Measurements from ENCODE around the gene DPEP1.

The DPEP1 gene

DNA sequence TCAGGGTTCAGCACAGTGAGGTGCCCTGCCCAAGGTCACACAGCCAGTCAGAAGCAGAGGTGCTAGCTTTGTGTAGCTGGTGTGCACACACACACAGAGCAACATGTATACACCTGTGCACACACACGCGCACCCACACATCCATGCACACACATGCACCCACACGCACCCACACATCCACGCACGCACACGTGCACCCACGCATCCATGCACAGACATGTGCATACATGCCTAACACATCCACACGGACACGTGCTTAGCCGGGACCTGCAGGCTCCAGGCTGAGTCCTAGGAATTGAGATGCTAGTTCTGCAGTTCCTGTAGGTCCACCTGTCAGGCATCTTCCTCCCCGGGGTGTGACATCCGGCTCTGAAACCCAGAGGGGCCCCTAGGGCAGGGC lies 13.0 kb upstream of the DPEP1 start:
- Histone ChIP-seq H3K4me3 (ENCODE audit: low read length) (no peak overlapping the region), H4K20me1 (ENCODE audit: control insufficient read depth, insufficient read depth, low read depth, low read length) (no peaks in the 10 kb centered on the region), H3K27ac (ENCODE audit: low read depth, low read length) (no peak overlapping the region), H3K4me2 (ENCODE audit: low read length) (no peak overlapping the region), H3F3A (ENCODE audit: control insufficient read depth, insufficient read depth) (no peaks in the 10 kb centered on the region), H3K9me3 (ENCODE audit: control insufficient read depth, insufficient read depth, low read length) (no peaks in the 10 kb centered on the region), H3K4me1 (ENCODE audit: control insufficient read depth, low read length) (no peaks in the 10 kb centered on the region), H3K79me2 (ENCODE audit: control insufficient read depth, low read length) (no peaks in the 10 kb centered on the region), H3K9me2 (replicated peaks; ENCODE audit: control insufficient read depth, low read length) (no peaks in the 10 kb centered on the region), H3K36me3 (ENCODE audit: control insufficient read depth, low read length) (no peaks in the 10 kb centered on the region), H3K27me3 (ENCODE audit: control insufficient read depth, low read length) (peaks cover 3% of the 10 kb centered on the region; the same call in 1 of the 2 replicates)
- TF ChIP-seq, protein P1, sequence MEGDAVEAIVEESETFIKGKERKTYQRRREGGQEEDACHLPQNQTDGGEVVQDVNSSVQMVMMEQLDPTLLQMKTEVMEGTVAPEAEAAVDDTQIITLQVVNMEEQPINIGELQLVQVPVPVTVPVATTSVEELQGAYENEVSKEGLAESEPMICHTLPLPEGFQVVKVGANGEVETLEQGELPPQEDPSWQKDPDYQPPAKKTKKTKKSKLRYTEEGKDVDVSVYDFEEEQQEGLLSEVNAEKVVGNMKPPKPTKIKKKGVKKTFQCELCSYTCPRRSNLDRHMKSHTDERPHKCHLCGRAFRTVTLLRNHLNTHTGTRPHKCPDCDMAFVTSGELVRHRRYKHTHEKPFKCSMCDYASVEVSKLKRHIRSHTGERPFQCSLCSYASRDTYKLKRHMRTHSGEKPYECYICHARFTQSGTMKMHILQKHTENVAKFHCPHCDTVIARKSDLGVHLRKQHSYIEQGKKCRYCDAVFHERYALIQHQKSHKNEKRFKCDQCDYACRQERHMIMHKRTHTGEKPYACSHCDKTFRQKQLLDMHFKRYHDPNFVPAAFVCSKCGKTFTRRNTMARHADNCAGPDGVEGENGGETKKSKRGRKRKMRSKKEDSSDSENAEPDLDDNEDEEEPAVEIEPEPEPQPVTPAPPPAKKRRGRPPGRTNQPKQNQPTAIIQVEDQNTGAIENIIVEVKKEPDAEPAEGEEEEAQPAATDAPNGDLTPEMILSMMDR (IDR thresholded peaks at IDR 0.05; ENCODE audit: low read depth, low read length, poor library complexity, severe bottlenecking), result no peak
- no peak for TF ChIP-seq EZH2phosphoT487 (IDR thresholded peaks at IDR 0.05; ENCODE audit: borderline replicate concordance, low read length)

DNA sequence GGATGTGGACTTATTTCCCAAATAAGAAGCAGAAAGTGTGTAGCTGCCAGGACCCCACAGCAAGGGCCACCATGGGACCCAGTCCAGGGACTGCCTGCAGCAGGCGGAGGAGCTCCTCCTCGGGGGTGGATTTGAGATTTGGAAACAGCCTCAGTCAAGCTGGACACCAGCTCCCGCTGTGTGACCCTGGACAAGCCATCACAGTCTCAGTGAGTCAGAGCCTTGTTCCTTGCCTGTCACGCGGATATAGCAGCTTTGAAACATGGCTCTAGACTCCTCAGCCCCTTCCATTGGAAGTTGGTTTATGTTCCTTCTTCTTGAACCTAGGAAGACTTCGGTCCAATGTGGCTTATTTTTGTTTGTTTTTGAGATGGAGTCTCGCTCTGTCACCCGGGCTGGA lies 12.5 kb upstream of the DPEP1 start:
- H3K27me3 ChIP-seq (ENCODE audit: control insufficient read depth, low read length), result peaks cover 3% of the 10 kb centered on the region; the same call in 1 of the 2 replicates
- H3K9me3 ChIP-seq (ENCODE audit: control insufficient read depth, insufficient read depth, low read length), result no peaks in the 10 kb centered on the region
- H3K4me3 ChIP-seq (ENCODE audit: low read length), result no peak overlapping the region
- no peak for TF ChIP-seq EZH2phosphoT487 (IDR thresholded peaks at IDR 0.05; ENCODE audit: borderline replicate concordance, low read length)
- TF ChIP-seq, protein P1 (IDR thresholded peaks at IDR 0.05; ENCODE audit: low read depth, low read length, poor library complexity, severe bottlenecking), result no peak
- H3K4me1 ChIP-seq (ENCODE audit: control insufficient read depth, low read length), result no peaks in the 10 kb centered on the region
- H3K9me2 ChIP-seq (replicated peaks; ENCODE audit: control insufficient read depth, low read length), result no peaks in the 10 kb centered on the region
- H3K36me3 ChIP-seq (ENCODE audit: control insufficient read depth, low read length), result no peaks in the 10 kb centered on the region
- no peak overlapping the region for H3K27ac ChIP-seq (ENCODE audit: low read depth, low read length)
- no peaks in the 10 kb centered on the region for H3F3A ChIP-seq (ENCODE audit: control insufficient read depth, insufficient read depth)
- H3K4me2 ChIP-seq (ENCODE audit: low read length), result no peak overlapping the region
- H3K79me2 ChIP-seq (ENCODE audit: control insufficient read depth, low read length), result no peaks in the 10 kb centered on the region
- no peaks in the 10 kb centered on the region for H4K20me1 ChIP-seq (ENCODE audit: control insufficient read depth, insufficient read depth, low read depth, low read length)

DNA sequence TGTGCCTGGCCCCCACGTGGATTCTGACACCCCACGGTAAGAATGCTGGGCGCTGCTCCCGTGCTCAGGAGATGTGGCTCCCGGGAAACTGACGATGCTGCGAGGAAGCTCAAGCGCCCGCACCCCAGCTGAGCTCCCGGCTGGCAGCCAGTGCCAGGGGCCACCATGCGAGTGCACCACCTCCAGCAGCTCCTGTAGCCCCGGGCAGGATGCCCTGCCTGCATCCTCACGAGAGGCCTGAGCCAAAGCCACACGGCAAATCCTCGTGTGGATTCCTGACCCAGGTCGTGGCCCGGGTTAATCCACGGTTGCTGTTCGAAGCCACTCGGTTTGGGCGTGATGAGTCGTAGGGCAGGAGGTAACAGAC lies 11.6 kb upstream of the DPEP1 start:
- H3K9me3 ChIP-seq (ENCODE audit: control insufficient read depth, insufficient read depth, low read length), result no peaks in the 10 kb centered on the region
- H4K20me1 ChIP-seq (ENCODE audit: control insufficient read depth, insufficient read depth, low read depth, low read length), result no peaks in the 10 kb centered on the region
- H3K27me3 ChIP-seq (ENCODE audit: control insufficient read depth, low read length), result peaks cover 3% of the 10 kb centered on the region; the same call in 1 of the 2 replicates
- no peak for TF ChIP-seq EZH2phosphoT487 (IDR thresholded peaks at IDR 0.05; ENCODE audit: borderline replicate concordance, low read length)
- TF ChIP-seq, protein P1 (IDR thresholded peaks at IDR 0.05; ENCODE audit: low read depth, low read length, poor library complexity, severe bottlenecking), result no peak
- no peaks in the 10 kb centered on the region for H3K4me1 ChIP-seq (ENCODE audit: control insufficient read depth, low read length)
- no peak overlapping the region for H3K4me3 ChIP-seq (ENCODE audit: low read length)
- H3K4me2 ChIP-seq (ENCODE audit: low read length), result no peak overlapping the region
- H3K9me2 ChIP-seq (replicated peaks; ENCODE audit: control insufficient read depth, low read length), result no peaks in the 10 kb centered on the region
- H3K27ac ChIP-seq (ENCODE audit: low read depth, low read length), result no peak overlapping the region
- no peaks in the 10 kb centered on the region for H3K36me3 ChIP-seq (ENCODE audit: control insufficient read depth, low read length)
- no peaks in the 10 kb centered on the region for H3F3A ChIP-seq (ENCODE audit: control insufficient read depth, insufficient read depth)
- no peaks in the 10 kb centered on the region for H3K79me2 ChIP-seq (ENCODE audit: control insufficient read depth, low read length)

Measured in DOHH2 (cell line).